WERI-Rb-1 (cell line): ENCODE measurements around the gene MPHOSPH9.

ENCODE experiments used
- DNase-seq: peaks from one replicate; pipeline ENCODE4 v3.0.0-alpha.2; 2020
- H3K27ac ChIP-seq: fragments of 250-450 bp; sonication (Bioruptor Pico); 2 replicates; pipeline ENCODE4 v1.5.1; 2020; ENCODE audit warnings: mild to moderate bottlenecking, moderate library complexity
- H3K27me3 ChIP-seq: fragments of 250-450 bp; sonication (Bioruptor Pico); 2 replicates; pipeline ENCODE4 v1.5.1; 2021; ENCODE audit warnings: mild to moderate bottlenecking, low read depth, moderate library complexity; ENCODE audit not compliant: insufficient read depth, severe bottlenecking
- H3K36me3 ChIP-seq: fragments of 250-450 bp; sonication (Bioruptor Pico); 2 replicates; pipeline ENCODE4 v1.5.1; 2020; ENCODE audit warnings: mild to moderate bottlenecking, moderate library complexity
- H3K4me3 ChIP-seq: 2 replicates; pipeline ENCODE4 v1.5.1; 2011; ENCODE audit warnings: low read depth, mild to moderate bottlenecking, control low read depth, low read length
- H3K9me3 ChIP-seq: fragments of 250-450 bp; sonication (Bioruptor Pico); 2 replicates; pipeline ENCODE4 v1.5.1; 2021; ENCODE audit warnings: mild to moderate bottlenecking, moderate library complexity; ENCODE audit not compliant: severe bottlenecking
- CTCF ChIP-seq: IDR thresholded peaks from 2 replicates; pipeline ENCODE4 v1.5.1; 2011; ENCODE audit warnings: low read depth, mild to moderate bottlenecking, control low read depth, inconsistent platforms, low read length

The MPHOSPH9 gene

GRCh38 chr12:123263196-123263817 is 30.4 kb upstream of the MPHOSPH9 start:
- no peak overlapping the region for H3K27ac ChIP-seq
- no peak overlapping the region for H3K4me3 ChIP-seq
- TF ChIP-seq CTCF, result no peak
- H3K9me3 ChIP-seq, result no peaks in the 10 kb centered on the region
- no peaks in the 10 kb centered on the region for H3K27me3 ChIP-seq
- no peak for DNase-seq
- H3K36me3 ChIP-seq, result peaks cover 68% of the 10 kb centered on the region

GRCh38 chr12:123261196-123261595 is 28.3 kb upstream of the MPHOSPH9 start:
- Histone ChIP-seq H3K27me3 (no peaks in the 10 kb centered on the region), H3K36me3 (peaks cover 86% of the 10 kb centered on the region), H3K27ac (no peak overlapping the region), H3K4me3 (no peak overlapping the region), H3K9me3 (no peaks in the 10 kb centered on the region)
- TF ChIP-seq CTCF, result no peak
- no peak for DNase-seq

DNA sequence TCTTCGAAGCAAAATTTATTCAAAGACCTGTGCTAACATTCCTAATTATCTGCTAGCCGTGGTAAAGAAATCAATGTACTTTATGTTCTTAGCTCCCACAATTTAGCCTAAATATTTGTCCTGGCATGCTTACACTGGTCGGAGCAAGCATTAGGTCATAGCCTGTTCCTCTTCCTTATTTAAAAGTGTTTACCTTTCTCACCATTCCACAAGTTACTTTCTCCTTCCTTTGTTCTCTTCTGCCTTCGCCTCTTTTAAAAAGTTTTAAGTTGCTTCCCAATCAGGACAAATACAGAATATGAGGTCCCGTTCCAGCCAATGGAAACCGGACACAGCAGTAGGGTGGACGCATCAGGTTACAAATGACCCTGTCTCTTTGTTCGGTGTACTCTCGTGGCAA is 27.1 kb upstream of the MPHOSPH9 start:
- DNase-seq, result no peak
- H3K36me3 ChIP-seq, result peaks cover 93% of the 10 kb centered on the region
- no peak for TF ChIP-seq CTCF
- H3K27ac ChIP-seq, result no peak overlapping the region
- H3K27me3 ChIP-seq, result no peaks in the 10 kb centered on the region
- no peak overlapping the region for H3K4me3 ChIP-seq
- no peaks in the 10 kb centered on the region for H3K9me3 ChIP-seq

- no peak for TF ChIP-seq CTCF
- Histone ChIP-seq H3K4me3 (no peak overlapping the region), H3K27me3 (no peaks in the 10 kb centered on the region), H3K36me3 (peaks cover 95% of the 10 kb centered on the region), H3K27ac (no peak overlapping the region), H3K9me3 (no peaks in the 10 kb centered on the region)
- no peak for DNase-seq
These were observed 25.7 kb upstream of the MPHOSPH9 start for GRCh38 chr12:123258593-123258992.

DNA sequence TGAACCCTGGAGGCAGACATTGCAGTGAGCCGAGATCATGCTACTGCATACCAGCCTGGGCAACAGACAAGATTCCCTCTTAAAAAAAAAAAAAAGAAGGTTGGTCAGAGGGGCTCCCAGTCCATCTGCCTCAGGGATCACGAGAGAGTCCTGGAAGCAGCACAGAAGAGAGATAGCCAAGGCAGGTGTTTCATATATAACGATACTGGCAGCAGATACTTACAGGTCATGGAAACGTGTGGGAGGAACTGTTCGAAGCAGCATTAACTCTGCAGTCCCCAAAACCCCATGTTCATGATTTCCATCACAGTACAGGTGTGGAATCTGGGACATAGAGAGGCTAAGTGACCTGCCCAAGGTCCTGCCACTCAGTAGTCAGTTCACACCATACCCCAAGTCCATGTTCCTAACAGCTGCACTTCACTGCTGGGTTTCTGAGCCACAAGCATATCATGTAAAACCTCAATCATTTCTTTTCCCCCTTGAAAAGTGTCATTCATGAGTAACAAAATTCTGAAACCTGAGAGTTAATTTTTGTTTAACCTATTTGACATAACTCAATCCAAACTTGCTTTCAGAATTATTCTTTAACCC is 22.0 kb upstream of the MPHOSPH9 start:
- Histone ChIP-seq H3K27me3 (no peaks in the 10 kb centered on the region), H3K27ac (no peak overlapping the region), H3K36me3 (peaks cover 78% of the 10 kb centered on the region), H3K4me3 (no peak overlapping the region), H3K9me3 (peaks cover 3% of the 10 kb centered on the region)
- TF ChIP-seq CTCF, result no peak
- DNase-seq, result no peak
